K562 (cell line): ENCODE results near the gene COPS6. TPM values are rescaled to one million over a fixed set of nuclear protein-coding genes. Genes with fewer than 3 reads are reported as not detected.

Source experiments
- ATF1 ChIP-seq, 2 experiments: fragments of 450-650 bp in 1 of 2; IDR thresholded peaks; 2 replicates each; pipeline ENCODE4 v1.6.1; 2016; ENCODE audit warnings: missing compliant biosample characterization in 1 of 2, missing genetic modification characterization in 1 of 2
- CGGBP1 ChIP-seq: fragments of 250-450 bp; sonication (Bioruptor Pico); IDR thresholded peaks from 2 replicates; pipeline ENCODE4 v1.9.0; 2021; ENCODE audit warnings: mild to moderate bottlenecking
- CHD2 ChIP-seq: IDR thresholded peaks from 2 replicates; pipeline ENCODE4 v1.6.1; 2011; ENCODE audit warnings: low read depth, low read length
- ERF ChIP-seq: fragments of 450-650 bp; formaldehyde crosslinking; IDR thresholded peaks from 2 replicates; pipeline ENCODE4 v1.4.0; 2020; ENCODE audit warnings: mild to moderate bottlenecking, mixed read lengths
- JUNB ChIP-seq: fragments of 450-650 bp; formaldehyde crosslinking; conservative IDR thresholded peaks from 2 replicates; pipeline ENCODE4 v1.4.0; 2020; ENCODE audit warnings: mild to moderate bottlenecking
- MYC ChIP-seq, 2 experiments: fragments of 250-450 bp in 1 of 2; sonication (Bioruptor Pico) in 1 of 2; IDR thresholded peaks; 2 replicates each; pipeline versions ENCODE4 v1.5.1 to v1.6.1; 2012 to 2021; ENCODE audit warnings: low read depth in 2 of 2, borderline replicate concordance in 1 of 2, improper control_type of control experiment in 1 of 2, low read length in 1 of 2, mild to moderate bottlenecking in 1 of 2, moderate library complexity in 1 of 2
- NR2C2 ChIP-seq, 2 experiments: fragments of 200-800 bp in 1 of 2; sonication (Bioruptor generic) in 1 of 2; sonication (generic) in 1 of 2; formaldehyde crosslinking in 1 of 2; IDR thresholded peaks; 2 replicates each; pipeline versions ENCODE4 v1.6.1 to v1.8.0; 2016 to 2022; ENCODE audit warnings: mild to moderate bottlenecking in 1 of 2, missing compliant biosample characterization in 1 of 2, missing genetic modification characterization in 1 of 2, missing genetic modification reagents in 1 of 2
- NR4A1 ChIP-seq, 2 experiments: fragments of 250-450 bp in 1 of 2; fragments of 450-650 bp in 1 of 2; sonication (Bioruptor Pico) in 1 of 2; IDR thresholded peaks; 2 replicates each; pipeline versions ENCODE4 v1.4.0 to v1.6.1; 2016 to 2020; ENCODE audit warnings: mild to moderate bottlenecking in 2 of 2, missing compliant biosample characterization in 1 of 2, missing genetic modification characterization in 1 of 2, moderate library complexity in 1 of 2
- OTX1 ChIP-seq: fragments of 450-650 bp; formaldehyde crosslinking; IDR thresholded peaks from 2 replicates; pipeline ENCODE4 v1.4.0; 2022; ENCODE audit warnings: mild to moderate bottlenecking
- RAD51 ChIP-seq: fragments of 450-650 bp; IDR thresholded peaks from 2 replicates; pipeline ENCODE4 v1.7.1; 2016; ENCODE audit warnings: low read depth, mild to moderate bottlenecking, borderline replicate concordance
- SIN3A ChIP-seq, 2 experiments: fragments of 150-350 bp in 1 of 2; IDR thresholded peaks; 2 replicates each; pipeline ENCODE4 v1.6.1; 2011 to 2016; ENCODE audit warnings: borderline replicate concordance in 2 of 2, low read depth in 2 of 2, low read length in 2 of 2, mild to moderate bottlenecking in 2 of 2, moderate library complexity in 2 of 2; ENCODE audit not compliant: control insufficient read depth in 1 of 2
- SMAD4 ChIP-seq: fragments of 250-450 bp; sonication (Bioruptor Pico); conservative IDR thresholded peaks from 2 replicates; pipeline ENCODE4 v1.8.0; 2021; ENCODE audit warnings: inconsistent platforms, mild to moderate bottlenecking, moderate library complexity
- UBTF ChIP-seq, 2 experiments: IDR thresholded peaks; 2 replicates each; pipeline ENCODE4 v1.6.1; 2012; ENCODE audit warnings: improper control_type of control experiment in 2 of 2, low read depth in 2 of 2, low read length in 2 of 2, borderline replicate concordance in 1 of 2
- ZNF140 ChIP-seq: fragments of 250-450 bp; sonication (Bioruptor Pico); IDR thresholded peaks from 2 replicates; pipeline ENCODE4 v1.8.0; 2021; ENCODE audit warnings: moderate library complexity, mild to moderate bottlenecking, inconsistent platforms
- ZNF398 ChIP-seq: fragments of 250-450 bp; sonication (Bioruptor Pico); IDR thresholded peaks from 2 replicates; pipeline ENCODE4 v1.8.0; 2021; ENCODE audit warnings: moderate library complexity, mild to moderate bottlenecking, inconsistent platforms
- ZNF696 ChIP-seq: fragments of 250-450 bp; sonication (Bioruptor Pico); conservative IDR thresholded peaks from 2 replicates; pipeline ENCODE4 v1.4.0; 2020; ENCODE audit warnings: mild to moderate bottlenecking, moderate library complexity
- ZNF766 ChIP-seq: fragments of 200-800 bp; sonication (Bioruptor generic); conservative IDR thresholded peaks from 2 replicates; pipeline ENCODE4 v1.6.1; 2016; ENCODE audit warnings: missing genetic modification characterization, missing compliant biosample characterization
- polyA plus RNA-seq, 8 experiments: library from polyadenylated mRNA; depleted of rRNA in 4 of 8; stranded (reverse) in 5 of 8; unstranded in 3 of 8; fragments of >200 nt; fragmentation: Nextera tagmentation in 2 of 8; fragmentation: Illumina TruSeq in 1 of 8; extraction: Ambion mirVana in 2 of 8; extraction: Trizol in 1 of 8; gene quantifications; 2 replicates each; pipeline versions ENCODE4 v1.2.1 to v1.2.3, GENCODE V29; 2011 to 2014; ENCODE audit warnings: inconsistent platforms in 1 of 8, missing spikeins in 1 of 8
- total RNA-seq, 7 experiments: library from RNA; depleted of rRNA in 6 of 7; stranded (reverse); fragments of >200 nt in 6 of 7; fragmentation: Illumina TruSeq in 2 of 7; extraction: Trizol in 2 of 7; gene quantifications; 2 replicates each; pipeline versions ENCODE4 v1.2.1 to v1.2.3, GENCODE V29; 2011 to 2021; ENCODE audit warnings: low replicate concordance in 1 of 7

COPS6 gene
- total and polyA plus RNA-seq, 9 of the 15 experiments (the other 6 are each of a cell fraction or from before 2014, with no cell fraction given), result 63.0 to 331 (median 168) TPM

GRCh38 chr7:100126239-100126930 is 37.6 kb downstream of the COPS6 start (continued):
- TF ChIP-seq ZNF398 (no peak), NR4A1 (CRISPR knock-in tag; IDR thresholded peaks at IDR 0.05) (no peak), NR4A1 (tag; IDR thresholded peaks at IDR 0.05) (peak; percentile 78), NR2C2 (CRISPR knock-in tag; IDR thresholded peaks at IDR 0.05) (no peak), NR2C2 (tag; IDR thresholded peaks at IDR 0.05) (peak; percentile 27; the same call in 1 of the 2 replicates), ATF1 (CRISPR knock-in tag; IDR thresholded peaks at IDR 0.05) (no peak), ATF1 (tag; IDR thresholded peaks at IDR 0.05) (no peak; the same call in 1 of the 2 replicates), SMAD4 (CRISPR knock-in tag) (peak; percentile 79), JUNB (CRISPR knock-in tag) (0 out of 2 replicates have a peak, but pooled peaks have one; percentile 8), ERF (peak; percentile 75; the same call in 1 of the 2 replicates), ZNF140 (CRISPR knock-in tag) (no peak), ZNF766 (CRISPR knock-in tag) (0 out of 2 replicates have a peak, but pooled peaks have one; percentile 42), UBTF (IDR thresholded peaks at IDR 0.05; ENCODE audit: borderline replicate concordance in 1 of 2, low read depth in 2 of 2, low read length in 2 of 2) (peak in 1 of 2 experiments; percentile 68; a peak in 1 of 4 replicates), OTX1 (CRISPR knock-in tag) (no peak), MYC (IDR thresholded peaks at IDR 0.05; ENCODE audit: low read depth, low read length) (no peak), MYC (CRISPR knock-in tag; IDR thresholded peaks at IDR 0.05; ENCODE audit: borderline replicate concordance, low read depth) (peak; percentile 71; the same call in 1 of the 2 replicates), CHD2 (peak; percentile 66), ZNF696 (CRISPR knock-in tag) (no peak), SIN3A (IDR thresholded peaks at IDR 0.05; ENCODE audit: borderline replicate concordance in 2 of 2, control insufficient read depth in 1 of 2, low read depth in 2 of 2, low read length in 2 of 2) (peak in 1 of 2 experiments; percentile 27; a peak in 2 of 4 replicates), RAD51 (0 out of 2 replicates have a peak, but pooled peaks have one; percentile 33), CGGBP1 (CRISPR knock-in tag) (0 out of 2 replicates have a peak, but pooled peaks have one; percentile 46)
